Measurements from ENCODE around the gene UHMK1.

- TF ChIP-seq POLR2A (IDR thresholded peaks at IDR 0.05): no peak
- no peak for TF ChIP-seq CTCF (IDR thresholded peaks at IDR 0.05)
Observed at GRCh38 chr1:162570718-162571117, 73.1 kb downstream of the UHMK1 start.
